C4-2B (cell line): ENCODE results near the gene SLC66A1.

Experiments used
- H3K27ac ChIP-seq: fragments of 450-650 bp; 2 replicates; pipeline ENCODE4 v1.5.1; 2017
- CTCF ChIP-seq: fragments of 450-650 bp; conservative IDR thresholded peaks from 2 replicates; pipeline ENCODE4 v1.5.1; 2017; ENCODE audit warnings: mild to moderate bottlenecking
- ZFX ChIP-seq: fragments of 450-650 bp; IDR thresholded peaks from 2 replicates; pipeline ENCODE4 v1.6.1; 2017

The SLC66A1 gene

DNA sequence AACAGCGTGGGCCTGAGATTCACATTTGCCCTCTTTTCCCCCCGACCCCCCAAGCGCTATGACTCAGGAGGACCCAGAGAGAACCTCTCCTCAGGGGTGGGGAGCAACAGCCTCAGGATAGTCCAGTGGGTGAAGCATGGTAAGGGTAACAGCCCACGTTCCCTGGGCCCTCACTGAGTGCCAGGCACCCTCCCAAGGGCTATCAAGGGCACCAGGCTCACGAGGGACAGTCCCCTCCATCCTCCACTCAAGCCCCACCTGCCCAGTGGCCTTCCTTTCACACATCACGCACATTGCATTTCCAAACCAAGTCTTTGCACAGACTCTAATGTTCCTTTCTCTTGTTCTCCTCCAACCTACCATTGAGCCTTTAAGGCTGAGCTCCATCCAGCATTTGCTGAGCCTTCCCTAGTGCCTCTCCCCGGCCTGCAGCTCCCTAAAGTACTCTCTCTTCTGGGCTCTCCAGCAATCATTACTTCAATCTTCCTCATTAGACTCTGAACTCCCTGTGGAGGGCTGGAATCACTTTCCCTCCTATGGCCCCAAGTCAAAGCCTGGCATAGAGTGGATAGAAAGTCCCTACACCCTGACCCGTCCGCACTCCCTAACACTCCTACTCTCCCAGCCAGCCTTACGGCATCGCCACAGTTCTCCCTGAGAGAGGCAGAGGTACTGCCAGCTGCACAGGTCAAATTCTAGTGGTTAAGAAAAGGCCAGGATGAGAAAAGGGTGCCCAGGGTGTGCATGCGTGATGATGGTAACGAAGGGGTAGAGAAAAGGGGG, 1.2 kb upstream of the SLC66A1 start:
- peak overlapping the region; percentile 91 for H3K27ac ChIP-seq
- TF ChIP-seq CTCF (no peak), ZFX (no peak)

GRCh38 chr1:19311503-19311930, 609 bp upstream of the SLC66A1 start:
- peak overlapping the region; percentile 91 for H3K27ac ChIP-seq
- TF ChIP-seq ZFX (no peak; the same call in 1 of the 2 replicates), CTCF (no peak)

- TF ChIP-seq CTCF: no peak
- TF ChIP-seq ZFX: no peak
- peak overlapping the region; percentile 91 for H3K27ac ChIP-seq
Observed at GRCh38 chr1:19312782-19313635, 883 bp downstream of the SLC66A1 start.

DNA sequence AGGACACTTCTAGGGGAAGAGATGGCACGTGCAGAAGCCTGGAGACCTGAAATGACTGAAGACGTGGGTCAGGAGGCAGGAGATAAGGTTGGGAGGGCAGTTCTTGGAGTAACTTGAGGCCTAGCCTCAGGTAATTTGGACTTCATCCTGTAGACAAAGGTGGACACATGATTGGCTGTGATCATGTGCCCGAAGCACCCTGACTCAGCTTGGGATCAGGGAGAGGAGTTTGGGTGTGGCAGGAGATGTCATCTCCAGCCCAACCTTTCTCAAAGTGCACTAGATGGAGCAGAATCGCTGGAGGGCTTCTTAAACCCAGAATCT, 1.5 kb downstream of the SLC66A1 start:
- no peak overlapping the region for H3K27ac ChIP-seq
- TF ChIP-seq CTCF: no peak

DNA sequence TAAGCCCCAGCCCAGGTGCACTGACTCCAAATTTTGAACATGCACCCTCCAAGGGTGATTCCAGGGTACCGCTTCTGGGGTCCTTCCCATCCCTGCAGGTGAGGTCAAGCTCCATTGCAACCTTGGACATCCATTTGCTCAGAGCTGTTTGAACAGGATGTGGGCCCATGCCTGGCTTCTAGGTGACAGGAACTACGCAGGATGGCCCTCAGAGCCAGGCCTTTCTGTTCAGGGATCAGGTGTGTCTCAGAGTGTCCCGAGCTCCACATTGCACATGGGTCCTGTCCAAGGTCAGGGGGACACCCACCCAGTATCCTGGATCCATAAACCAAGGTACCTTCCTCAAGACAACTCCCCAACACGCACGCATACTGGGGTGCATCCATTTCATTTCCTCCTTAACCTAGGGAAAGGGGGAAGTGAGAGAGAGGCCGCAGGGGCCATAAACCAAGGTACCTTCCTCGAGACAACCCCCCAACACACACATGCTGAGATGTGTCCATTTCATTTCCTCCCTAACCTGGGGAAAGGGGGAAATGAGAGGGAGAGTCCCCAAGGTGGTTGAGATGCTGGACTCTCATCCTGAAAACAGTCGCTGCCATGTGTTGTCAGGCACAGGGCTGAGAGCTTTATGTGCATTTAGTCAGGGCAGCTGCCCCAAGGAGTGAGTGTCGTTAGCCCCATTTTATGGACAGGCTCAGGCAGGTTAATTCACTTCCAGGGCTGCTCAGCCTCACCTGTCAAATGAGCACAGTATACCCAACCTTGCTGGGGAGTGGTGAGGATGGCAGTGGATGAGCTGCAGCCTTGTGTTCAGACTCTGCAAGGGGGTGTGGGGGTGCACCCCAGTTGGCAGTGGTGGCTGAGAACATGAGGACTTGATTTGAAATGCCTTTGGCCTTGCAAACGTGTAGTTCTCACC, 2.1 kb downstream of the SLC66A1 start:
- no peak for TF ChIP-seq CTCF
- no peak for TF ChIP-seq ZFX

GRCh38 chr1:19315378-19316198, 3.5 kb downstream of the SLC66A1 start:
- H3K27ac ChIP-seq: no peak overlapping the region

More for the DNA sequence above, 2.1 kb downstream of the SLC66A1 start:
- no peak overlapping the region for H3K27ac ChIP-seq

More at GRCh38 chr1:19315378-19316198, 3.5 kb downstream of the SLC66A1 start:
- no peak for TF ChIP-seq CTCF
